Lung (tissue), 12 donors: ENCODE data around the gene MYT1. TPM values are rescaled to one million over a fixed set of nuclear protein-coding genes. Genes with fewer than 3 reads are reported as not detected.

Source experiments
- ATAC-seq: fragments of 200-7000 bp; cut with Tn5 transposase; one replicate; pipeline ENCODE4 v1.9.1; 2020; ENCODE audit warnings: moderate number of reproducible peaks; ENCODE audit not compliant: insufficient read depth, low FRiP score
- DNase-seq, 3 donors: peaks; one replicate each; pipeline ENCODE4 v3.0.0-alpha.2; 2013 to 2017
- H3K27ac ChIP-seq, 2 donors: one replicate each; pipeline ENCODE4 v1.5.1; 2013; ENCODE audit warnings: mild to moderate bottlenecking in 2 of 2, moderate library complexity in 2 of 2, control low read depth in 1 of 2, inconsistent platforms in 1 of 2, low read depth in 1 of 2, low read length in 1 of 2
- H3K27me3 ChIP-seq, 3 donors: one replicate each; pipeline ENCODE4 v1.5.1; 2013; ENCODE audit warnings: low read length in 2 of 3; ENCODE audit not compliant: control insufficient read depth in 3 of 3, insufficient read depth in 3 of 3
- H3K36me3 ChIP-seq, 4 donors: one replicate each; pipeline ENCODE4 v1.5.1; 2013; ENCODE audit warnings: low read length in 4 of 4, mild to moderate bottlenecking in 1 of 4, moderate library complexity in 1 of 4; ENCODE audit not compliant: control insufficient read depth in 4 of 4, insufficient read depth in 4 of 4
- H3K4me1 ChIP-seq, 5 donors: one replicate each; pipeline ENCODE4 v1.5.1; 2013; ENCODE audit warnings: low read length in 5 of 5, mild to moderate bottlenecking in 2 of 5, moderate library complexity in 1 of 5; ENCODE audit not compliant: control insufficient read depth in 5 of 5, insufficient read depth in 5 of 5
- H3K4me3 ChIP-seq: one replicate; pipeline ENCODE4 v1.5.1; 2013; ENCODE audit warnings: mild to moderate bottlenecking, control low read depth, moderate library complexity
- H3K9ac ChIP-seq, 2 donors: one replicate each; pipeline ENCODE4 v1.5.1; 2013; ENCODE audit warnings: low read length in 2 of 2, control low read depth in 1 of 2; ENCODE audit not compliant: insufficient read depth in 1 of 2
- H3K9me3 ChIP-seq, 4 donors: one replicate each; pipeline ENCODE4 v1.5.1; 2013; ENCODE audit warnings: low read length in 3 of 4, mild to moderate bottlenecking in 1 of 4, moderate library complexity in 1 of 4; ENCODE audit not compliant: control insufficient read depth in 4 of 4, insufficient read depth in 3 of 4
- WGBS, 2 donors: extraction: QIAGEN DNeasy Blood & Tissue Kit; methylation state at CpG; one replicate each; pipeline ENCODE4 v1.1.7; 2013; 5-methylcytosine and 5-hydroxymethylcytosine counted together
- polyA plus RNA-seq, 2 donors: library from polyadenylated mRNA; stranded (reverse); fragments of 200-250 nt; gene quantifications; one replicate each; pipeline ENCODE4 v1.2.1, GENCODE V29; 2013
- total RNA-seq, 2 donors: library from RNA; depleted of rRNA in 1 of 2; stranded (reverse); fragments of >200 nt in 1 of 2; gene quantifications; one replicate each; pipeline ENCODE4 v1.2.1, GENCODE V29; 2014 to 2021
- TF ChIP-seq, protein P1 (sequence below): IDR thresholded peaks from 2 replicates; pipeline ENCODE4 v1.5.1; 2012; ENCODE audit warnings: mild to moderate bottlenecking; ENCODE audit errors: control extremely low read depth, extremely low read depth
- donor health status: control.
- donor health status: control.
- donor health status: Bipolar disorder and iron deficiency.
- donor health status: healthy.
- donor health status: DM: yes; HTN: yes; CAD: no.

Gene MYT1
- total and polyA plus RNA-seq, 4 donors: 0.03 to 0.40 (median 0.10) TPM; not detected in 1

DNA sequence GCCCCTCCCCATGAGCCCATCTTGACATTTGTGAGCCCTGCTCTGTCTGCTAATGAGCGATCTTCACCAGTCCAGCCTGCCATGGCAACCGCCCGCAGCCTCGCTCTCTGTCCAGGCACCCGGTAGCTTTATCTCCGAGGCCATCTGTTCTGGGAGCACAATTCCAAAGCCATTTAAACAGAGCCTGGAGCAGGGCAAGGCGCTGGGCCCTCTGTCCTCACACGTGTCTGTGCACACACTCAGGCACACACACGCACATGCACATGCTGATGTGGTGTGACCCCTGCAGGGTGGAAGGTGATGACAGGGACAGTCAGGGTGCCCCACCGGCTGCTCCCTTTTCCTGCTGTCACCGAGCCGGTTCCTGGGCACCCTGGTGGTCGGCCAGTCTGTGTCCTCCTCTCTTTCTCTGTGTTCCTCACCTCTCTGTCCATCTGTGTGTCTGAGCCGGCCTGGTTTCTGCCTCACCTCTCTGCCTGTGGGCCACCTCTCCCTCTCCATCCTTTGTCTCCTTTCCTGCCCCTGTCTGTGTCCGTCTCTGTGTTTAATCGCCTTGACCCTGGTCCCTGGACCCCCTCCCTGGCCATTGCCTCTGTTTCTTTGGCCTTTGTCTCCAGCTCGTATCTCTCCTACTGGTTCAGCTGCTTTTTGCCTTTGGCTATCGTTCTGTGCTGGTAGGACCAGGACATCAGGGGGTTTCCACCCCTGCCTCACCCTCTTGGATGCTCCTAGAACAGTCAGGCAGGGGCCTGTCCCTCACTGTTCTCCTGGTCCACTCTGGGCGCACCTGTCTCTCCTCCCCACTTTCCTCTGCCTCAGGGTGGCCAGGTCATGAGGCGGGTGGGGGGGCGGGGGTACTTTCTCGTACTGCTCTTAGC lies 8.8 kb upstream of the MYT1 start:
- no peak for DNase-seq
- H3K36me3 ChIP-seq: no peaks in the 10 kb centered on the region
- no peaks in the 10 kb centered on the region for H3K4me1 ChIP-seq
- no peak overlapping the region for H3K9ac ChIP-seq
- ATAC-seq: no peak
- 76 to 82% methylated on average over 22 of the region's 22 CpGs for WGBS, 2 donors
- no peak overlapping the region for H3K4me3 ChIP-seq
- TF ChIP-seq, protein P1, sequence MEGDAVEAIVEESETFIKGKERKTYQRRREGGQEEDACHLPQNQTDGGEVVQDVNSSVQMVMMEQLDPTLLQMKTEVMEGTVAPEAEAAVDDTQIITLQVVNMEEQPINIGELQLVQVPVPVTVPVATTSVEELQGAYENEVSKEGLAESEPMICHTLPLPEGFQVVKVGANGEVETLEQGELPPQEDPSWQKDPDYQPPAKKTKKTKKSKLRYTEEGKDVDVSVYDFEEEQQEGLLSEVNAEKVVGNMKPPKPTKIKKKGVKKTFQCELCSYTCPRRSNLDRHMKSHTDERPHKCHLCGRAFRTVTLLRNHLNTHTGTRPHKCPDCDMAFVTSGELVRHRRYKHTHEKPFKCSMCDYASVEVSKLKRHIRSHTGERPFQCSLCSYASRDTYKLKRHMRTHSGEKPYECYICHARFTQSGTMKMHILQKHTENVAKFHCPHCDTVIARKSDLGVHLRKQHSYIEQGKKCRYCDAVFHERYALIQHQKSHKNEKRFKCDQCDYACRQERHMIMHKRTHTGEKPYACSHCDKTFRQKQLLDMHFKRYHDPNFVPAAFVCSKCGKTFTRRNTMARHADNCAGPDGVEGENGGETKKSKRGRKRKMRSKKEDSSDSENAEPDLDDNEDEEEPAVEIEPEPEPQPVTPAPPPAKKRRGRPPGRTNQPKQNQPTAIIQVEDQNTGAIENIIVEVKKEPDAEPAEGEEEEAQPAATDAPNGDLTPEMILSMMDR: no peak
- H3K27ac ChIP-seq: no peak overlapping the region
- H3K9me3 ChIP-seq: peaks cover 0 to 1% (median 0%) of the 10 kb centered on the region in 4 donors
- H3K27me3 ChIP-seq: peaks cover 3 to 13% (median 3%) of the 10 kb centered on the region in 3 donors

DNA sequence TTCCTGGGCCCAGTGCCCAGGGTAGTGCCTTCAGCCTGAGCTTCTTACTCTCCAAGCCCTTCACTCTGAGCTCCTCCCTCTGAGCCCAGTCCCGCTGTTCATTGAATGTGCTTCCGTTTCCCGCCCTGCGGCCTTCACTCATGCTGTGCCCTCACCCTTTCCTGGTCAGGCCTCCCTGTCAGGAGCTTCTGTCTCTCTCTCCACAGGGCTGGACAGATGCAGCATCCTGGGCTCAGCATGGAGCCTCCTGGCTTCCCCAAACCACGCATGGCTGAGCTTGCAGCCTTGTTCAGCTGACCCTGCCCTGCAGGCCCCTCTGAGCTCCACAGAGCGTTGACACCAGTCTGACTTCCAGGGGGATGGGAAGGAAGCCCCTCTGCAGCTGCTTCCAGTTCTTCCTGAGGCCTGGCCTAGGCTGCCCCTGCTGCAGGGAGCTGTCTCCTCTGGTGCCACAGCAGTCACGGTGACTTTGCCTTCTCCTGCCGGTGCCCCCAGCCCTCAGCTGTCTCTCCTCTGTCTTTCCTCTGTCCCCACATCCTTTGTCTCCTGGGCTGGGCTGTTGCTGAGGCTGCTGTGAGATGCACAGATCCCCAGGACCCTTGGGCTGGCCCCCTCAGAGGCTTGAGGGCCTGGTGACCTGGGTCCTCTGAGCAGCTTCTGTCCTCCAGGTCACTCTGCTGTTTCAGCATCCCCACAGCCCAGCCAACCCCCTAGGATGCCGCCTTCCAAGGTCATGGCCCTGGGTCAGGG lies 7.9 kb upstream of the MYT1 start:
- WGBS, 2 donors: 54 to 70% methylated on average over 9 of the region's 9 CpGs
- TF ChIP-seq, protein P1: no peak
- Histone ChIP-seq H3K9ac (no peak overlapping the region), H3K36me3 (no peaks in the 10 kb centered on the region), H3K9me3 (peaks cover 0 to 5% (median 0%) of the 10 kb centered on the region in 4 donors), H3K4me1 (no peaks in the 10 kb centered on the region), H3K4me3 (no peak overlapping the region), H3K27ac (no peak overlapping the region), H3K27me3 (peaks cover 3 to 21% (median 8%) of the 10 kb centered on the region in 3 donors)
- DNase-seq: peak in 2 of 3 donors; percentile 6 to 20
- no peak for ATAC-seq

DNA sequence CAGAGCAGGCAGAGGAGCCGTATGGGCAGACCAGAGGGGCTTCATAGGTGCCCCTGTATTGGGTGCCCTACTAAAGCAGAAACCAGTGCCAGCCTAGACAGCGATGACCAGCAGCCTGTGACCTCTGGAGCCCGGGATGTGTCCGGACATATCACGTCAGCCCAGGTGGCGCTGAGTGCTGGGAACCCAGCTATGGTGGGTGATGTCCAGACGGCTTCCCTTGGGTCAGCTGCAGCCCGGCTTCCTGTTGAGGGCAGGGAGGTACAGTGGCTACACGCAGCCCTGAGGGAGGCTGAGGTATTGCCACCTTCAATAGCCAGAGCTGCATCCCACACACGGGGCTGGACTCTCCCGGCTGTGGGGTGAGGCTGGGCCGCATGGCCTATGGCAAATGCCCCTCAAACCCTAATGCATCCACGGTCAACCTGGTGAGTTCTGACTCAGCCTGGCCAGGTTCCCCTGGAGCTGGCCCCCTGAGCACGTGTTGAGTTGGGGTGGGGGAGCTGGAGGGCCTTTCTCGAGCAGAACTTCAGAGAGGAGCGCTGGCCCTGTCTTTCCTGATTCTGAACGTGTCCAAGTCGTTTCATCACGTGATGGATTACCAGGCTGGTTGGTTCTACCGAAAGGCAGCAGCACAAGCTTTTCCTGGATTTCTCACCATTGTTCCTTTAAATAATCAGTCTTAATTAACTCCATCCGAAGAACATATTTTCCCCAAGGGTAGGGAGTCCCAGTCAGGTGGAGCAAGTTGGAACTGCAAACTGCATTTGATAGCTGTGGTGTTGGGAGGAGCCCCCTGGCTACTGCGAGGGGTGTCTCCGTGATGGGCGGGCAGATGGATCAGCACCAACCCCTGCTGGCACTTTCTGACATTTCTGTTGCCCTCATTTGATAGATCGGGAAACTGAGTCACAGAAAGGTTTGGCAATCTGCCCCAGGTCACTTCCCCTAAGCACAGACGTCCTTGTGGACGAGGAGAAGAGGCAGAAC lies 7.1 kb upstream of the MYT1 start:
- Histone ChIP-seq H3K4me1 (no peaks in the 10 kb centered on the region), H3K9ac (no peak overlapping the region), H3K36me3 (no peaks in the 10 kb centered on the region), H3K4me3 (no peak overlapping the region), H3K9me3 (peaks cover 0 to 5% (median 0%) of the 10 kb centered on the region in 4 donors), H3K27ac (no peak overlapping the region), H3K27me3 (peaks cover 5 to 30% (median 11%) of the 10 kb centered on the region in 3 donors)
- ATAC-seq (no peak), DNase-seq (no peak)
- TF ChIP-seq, protein P1: no peak
- 72 to 81% methylated on average over 27 of the region's 27 CpGs for WGBS, 2 donors
